Neuron (in vitro differentiated cells): ENCODE results near the gene PIGN.
"Not testable (repeated sequence)": the region's sequence is repeated elsewhere in the genome, so short reads cannot be mapped to it uniquely, and the experiment has no call there.

ENCODE experiments used
- H2AFZ ChIP-seq: one replicate; pipeline ENCODE4 v1.6.1; 2013; ENCODE audit warnings: low read depth, mild to moderate bottlenecking, inconsistent platforms, low read length, moderate library complexity
- H3K27me3 ChIP-seq: one replicate; pipeline ENCODE4 v1.6.1; 2013; ENCODE audit warnings: low read length; ENCODE audit not compliant: insufficient read depth
- H3K36me3 ChIP-seq: one replicate; pipeline ENCODE4 v1.6.1; 2013; ENCODE audit warnings: low read length; ENCODE audit not compliant: insufficient read depth
- H3K4me1 ChIP-seq: one replicate; pipeline ENCODE4 v1.6.1; 2013; ENCODE audit warnings: low read length; ENCODE audit not compliant: insufficient read depth
- H3K4me3 ChIP-seq: 2 replicates; pipeline ENCODE4 v1.5.1; 2013; ENCODE audit warnings: mild to moderate bottlenecking, low read length, moderate library complexity
- H3K9me3 ChIP-seq: one replicate; pipeline ENCODE4 v1.6.1; 2013; ENCODE audit warnings: low read length

The PIGN gene

DNA sequence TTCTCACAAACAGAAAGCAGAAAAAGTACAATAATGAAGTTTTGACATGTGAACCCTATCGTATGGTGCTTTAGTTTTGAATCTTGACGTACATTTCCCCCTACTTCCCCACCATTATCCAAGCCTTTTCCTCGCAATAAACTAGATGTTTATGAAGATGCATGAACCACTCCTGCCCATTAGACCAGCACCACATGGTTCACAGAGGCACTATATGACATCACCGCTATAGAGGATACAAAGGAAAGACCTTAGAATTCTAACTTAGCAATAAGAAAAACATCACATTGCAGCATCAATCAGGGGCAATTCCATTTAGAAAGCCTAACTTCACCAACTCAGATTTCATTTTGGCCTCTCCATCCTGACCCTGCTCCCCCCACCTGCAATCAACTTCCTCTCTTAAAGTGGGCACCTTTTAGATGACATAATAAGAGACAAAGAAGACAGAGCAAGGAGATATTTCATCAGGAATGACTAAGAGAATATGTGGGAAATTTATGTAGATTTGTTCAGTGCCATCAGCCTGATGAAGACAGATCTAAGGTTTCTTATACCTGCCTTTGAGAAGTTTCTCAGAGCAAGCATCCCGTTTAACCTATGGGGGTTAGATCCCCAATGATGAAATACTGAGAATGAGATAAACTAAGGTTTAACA lies 124.9 kb downstream of the PIGN start:
- Histone ChIP-seq H2AFZ (no peak overlapping the region), H3K27me3 (no peaks in the 10 kb centered on the region), H3K36me3 (no peaks in the 10 kb centered on the region), H3K4me3 (no peak overlapping the region), H3K9me3 (peaks cover 6% of the 10 kb centered on the region), H3K4me1 (no peaks in the 10 kb centered on the region)

DNA sequence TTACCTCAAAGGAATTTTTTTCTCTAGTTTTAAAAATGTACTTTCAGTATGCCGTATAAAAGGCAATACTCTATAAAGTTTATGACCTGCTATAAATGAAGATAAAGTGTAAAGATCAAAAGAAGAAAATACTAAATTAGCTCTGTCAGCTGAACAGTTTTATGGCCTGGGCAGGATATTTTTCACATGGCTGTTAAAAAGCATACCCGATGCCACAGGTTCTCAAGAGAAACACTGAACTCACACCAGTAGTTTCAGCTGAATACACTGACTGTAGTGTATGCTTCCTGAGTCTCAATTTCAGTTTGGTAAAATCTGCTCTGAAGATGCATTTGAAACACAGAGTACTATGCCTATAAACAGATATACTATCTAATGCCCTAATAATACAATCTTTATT lies 126.0 kb downstream of the PIGN start:
- H3K4me1 ChIP-seq = no peaks in the 10 kb centered on the region
- H3K4me3 ChIP-seq = no peak overlapping the region
- H3K27me3 ChIP-seq = no peaks in the 10 kb centered on the region
- H2AFZ ChIP-seq = no peak overlapping the region
- peaks cover 6% of the 10 kb centered on the region for H3K9me3 ChIP-seq
- H3K36me3 ChIP-seq = no peaks in the 10 kb centered on the region

DNA sequence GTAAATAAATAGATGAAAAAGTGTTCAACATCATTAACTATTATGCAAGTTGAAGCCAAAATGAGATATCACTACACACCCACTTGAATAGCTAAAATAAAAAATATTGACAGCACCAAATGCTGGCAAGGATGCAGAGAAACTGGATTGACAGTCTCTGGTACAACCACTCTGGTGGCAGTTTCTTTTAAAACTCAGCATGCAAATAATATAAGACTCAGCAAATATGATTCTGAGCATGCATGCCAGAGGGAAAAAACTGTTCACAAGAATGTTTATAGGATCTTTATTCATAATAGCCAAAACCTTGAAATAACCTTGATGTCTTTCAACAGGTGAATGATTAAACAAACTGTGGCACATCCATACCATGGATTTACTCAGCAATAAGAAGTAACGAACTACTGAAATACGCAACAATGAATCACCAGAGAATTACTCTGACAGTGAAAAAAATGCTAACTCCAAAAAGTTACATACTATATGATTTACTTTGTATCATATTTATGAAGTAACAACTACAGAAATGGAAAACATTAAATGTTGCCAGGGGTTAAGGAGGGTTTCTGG lies 131.8 kb downstream of the PIGN start:
- H3K4me3 ChIP-seq = no peak overlapping the region
- H3K9me3 ChIP-seq = peaks cover 2% of the 10 kb centered on the region
- no peaks in the 10 kb centered on the region for H3K4me1 ChIP-seq
- no peaks in the 10 kb centered on the region for H3K36me3 ChIP-seq
- no peaks in the 10 kb centered on the region for H3K27me3 ChIP-seq
- H2AFZ ChIP-seq = no peak overlapping the region

- Histone ChIP-seq H3K4me1 (no peaks in the 10 kb centered on the region), H3K36me3 (no peaks in the 10 kb centered on the region), H3K4me3 (no peak overlapping the region), H3K27me3 (no peaks in the 10 kb centered on the region), H3K9me3 (peaks cover 5% of the 10 kb centered on the region), H2AFZ (no peak overlapping the region)
These were observed 138.6 kb downstream of the PIGN start for GRCh38 chr18:62048279-62048678.

DNA sequence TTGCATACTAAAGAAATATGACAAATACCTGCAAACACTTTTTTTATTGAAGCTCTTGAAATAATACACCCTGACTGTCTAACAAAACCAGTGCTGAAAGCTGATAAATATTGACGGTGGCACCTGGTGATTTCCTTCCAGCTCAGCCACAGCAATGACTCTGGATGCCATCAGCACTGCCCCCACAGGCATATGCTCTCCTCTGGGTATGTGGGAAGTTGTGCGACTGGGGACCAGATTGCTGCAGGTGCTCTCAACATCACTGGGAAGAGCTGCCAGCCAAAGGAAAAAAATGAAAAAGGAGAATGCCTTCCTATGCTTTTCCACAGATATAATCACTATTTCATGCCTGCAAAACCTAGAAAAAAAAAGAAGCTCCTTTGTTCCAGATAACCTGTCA lies 141.5 kb downstream of the PIGN start:
- Histone ChIP-seq H2AFZ (no peak overlapping the region), H3K27me3 (no peaks in the 10 kb centered on the region), H3K4me1 (no peaks in the 10 kb centered on the region), H3K36me3 (no peaks in the 10 kb centered on the region), H3K9me3 (peaks cover 5% of the 10 kb centered on the region), H3K4me3 (no peak overlapping the region)

- no peak overlapping the region for H3K4me3 ChIP-seq
- H3K27me3 ChIP-seq = no peaks in the 10 kb centered on the region
- H3K9me3 ChIP-seq = peaks cover 5% of the 10 kb centered on the region
- no peaks in the 10 kb centered on the region for H3K4me1 ChIP-seq
- H2AFZ ChIP-seq = no peak overlapping the region
- H3K36me3 ChIP-seq = no peaks in the 10 kb centered on the region
These were observed 142.3 kb downstream of the PIGN start for GRCh38 chr18:62044490-62045000.

DNA sequence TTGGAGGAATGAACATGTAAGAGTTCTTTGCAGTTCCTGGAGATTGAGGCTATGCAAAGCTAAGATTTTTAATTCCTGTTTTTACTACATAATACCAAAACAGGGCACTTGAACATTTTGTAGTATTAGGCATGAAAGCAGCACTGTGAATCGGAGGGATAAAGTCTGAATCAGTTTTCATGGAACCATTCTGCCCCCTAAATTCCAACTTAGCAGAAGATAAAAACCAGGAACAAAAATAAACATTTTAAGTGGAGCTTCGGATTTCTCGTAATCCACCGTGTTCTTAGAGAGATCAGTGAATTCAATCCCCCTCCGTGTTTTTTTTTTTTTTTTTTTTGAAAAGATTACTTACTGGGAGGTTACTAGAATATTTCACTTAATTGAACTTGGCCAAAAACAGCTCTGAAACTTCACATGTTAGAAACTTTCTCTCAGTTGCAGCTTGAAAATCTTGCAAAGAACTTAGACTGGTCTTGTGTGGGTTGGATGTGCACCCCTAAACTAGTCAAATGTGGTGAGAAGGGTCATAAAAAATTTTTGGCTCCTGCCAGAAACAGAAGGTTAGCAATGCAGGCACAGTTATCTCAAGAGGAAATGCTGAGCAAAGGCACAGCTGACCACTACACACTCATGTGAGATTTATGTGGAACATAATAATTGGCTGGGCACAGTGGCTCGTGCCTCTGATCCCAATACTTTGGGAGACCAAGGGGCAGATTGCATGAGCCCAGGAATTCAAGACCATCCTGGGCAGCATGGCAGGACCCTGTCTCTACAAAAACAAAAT lies 148.7 kb downstream of the PIGN start:
- Histone ChIP-seq H3K4me3 (no peak overlapping the region), H2AFZ (no peak overlapping the region), H3K27me3 (no peaks in the 10 kb centered on the region), H3K4me1 (no peaks in the 10 kb centered on the region), H3K9me3 (no peaks in the 10 kb centered on the region), H3K36me3 (no peaks in the 10 kb centered on the region)

DNA sequence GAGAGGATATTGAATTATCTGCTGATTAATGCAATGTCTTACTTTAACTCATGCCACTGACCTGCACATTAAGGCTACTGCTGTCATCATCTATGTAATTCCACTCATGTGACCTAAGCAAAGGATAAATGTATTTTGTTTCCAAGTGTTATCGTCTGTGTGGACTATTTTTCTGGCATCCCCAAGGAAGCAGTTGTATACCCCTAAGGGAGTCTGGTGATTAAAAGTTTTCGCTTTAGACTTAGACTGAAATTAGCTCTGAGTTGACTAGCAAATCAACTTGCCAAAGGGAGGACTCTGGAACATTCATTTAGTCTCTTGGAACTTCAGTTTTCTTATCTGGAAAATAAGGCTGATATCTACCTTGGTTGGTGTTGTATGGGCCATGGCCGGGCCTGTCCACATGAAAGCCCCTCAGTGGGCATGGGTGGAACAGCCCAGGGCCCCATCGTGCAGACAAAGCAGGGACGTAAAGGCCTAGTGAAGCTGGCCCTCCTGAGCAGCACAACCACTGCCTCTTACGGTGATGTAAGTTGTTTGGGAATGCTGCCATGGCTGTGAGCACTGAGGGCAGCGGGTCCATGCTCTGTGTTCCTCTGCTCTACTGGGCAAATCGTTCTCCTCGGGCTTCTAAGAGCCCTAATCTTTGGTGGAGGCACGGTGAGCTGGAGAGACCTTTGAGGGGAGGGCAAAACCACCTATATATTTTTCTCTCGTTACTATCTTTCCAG lies 149.7 kb downstream of the PIGN start:
- Histone ChIP-seq H3K27me3 (no peaks in the 10 kb centered on the region), H3K4me3 (no peak overlapping the region), H3K36me3 (no peaks in the 10 kb centered on the region), H2AFZ (no peak overlapping the region), H3K4me1 (no peaks in the 10 kb centered on the region), H3K9me3 (no peaks in the 10 kb centered on the region)

- not testable (repeated sequence) for H3K4me1 ChIP-seq, H3K36me3 ChIP-seq, H3K27me3 ChIP-seq, H3K4me3 ChIP-seq, H3K9me3 ChIP-seq, H2AFZ ChIP-seq
These were observed 152.6 kb downstream of the PIGN start for GRCh38 chr18:62034286-62034685.

DNA sequence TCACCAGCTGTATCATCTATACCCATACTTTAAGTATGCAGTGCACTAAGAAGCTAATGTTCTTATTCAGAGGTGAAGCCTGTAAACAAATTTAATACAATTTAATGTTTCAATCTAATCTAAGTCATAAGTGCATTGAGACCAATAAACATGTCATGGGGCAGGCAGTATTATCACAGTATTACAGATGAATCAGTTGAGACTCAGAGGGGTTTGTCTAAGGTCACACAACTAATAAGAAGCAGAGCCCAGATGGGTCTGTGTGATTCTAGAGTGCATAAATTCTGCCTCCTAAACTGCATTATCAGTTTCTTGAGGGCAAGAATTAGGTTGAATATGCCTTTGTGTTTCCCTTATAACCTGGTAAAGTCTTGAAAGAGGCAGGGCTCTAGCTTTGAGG lies 153.1 kb downstream of the PIGN start:
- no peak overlapping the region for H3K4me3 ChIP-seq
- no peaks in the 10 kb centered on the region for H3K27me3 ChIP-seq
- H3K9me3 ChIP-seq = no peaks in the 10 kb centered on the region
- peaks cover 1% of the 10 kb centered on the region for H3K4me1 ChIP-seq
- H2AFZ ChIP-seq = no peak overlapping the region
- H3K36me3 ChIP-seq = no peaks in the 10 kb centered on the region

DNA sequence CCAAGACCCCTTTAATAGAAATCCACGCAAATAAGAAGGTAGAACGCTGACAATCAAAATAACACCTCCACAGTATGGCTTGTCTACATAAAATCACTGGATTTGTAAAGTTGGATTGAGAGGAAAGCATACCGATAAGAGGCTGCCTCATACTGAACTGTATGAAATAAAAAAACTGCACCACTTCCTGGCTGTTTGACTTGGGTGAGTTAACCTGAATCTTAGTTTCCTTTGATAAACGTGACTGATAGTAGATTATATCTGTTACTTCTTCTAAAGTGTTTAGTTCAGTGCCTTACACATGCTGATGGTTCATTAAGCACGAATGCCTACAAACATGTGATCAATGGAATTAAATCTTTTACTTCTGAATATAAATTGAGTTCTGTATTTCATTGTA lies 153.6 kb downstream of the PIGN start:
- H3K4me3 ChIP-seq = no peak overlapping the region
- no peak overlapping the region for H2AFZ ChIP-seq
- no peaks in the 10 kb centered on the region for H3K27me3 ChIP-seq
- no peaks in the 10 kb centered on the region for H3K9me3 ChIP-seq
- H3K36me3 ChIP-seq = no peaks in the 10 kb centered on the region
- peaks cover 3% of the 10 kb centered on the region for H3K4me1 ChIP-seq

- H3K36me3 ChIP-seq = no peaks in the 10 kb centered on the region
- H3K9me3 ChIP-seq = no peaks in the 10 kb centered on the region
- no peak overlapping the region for H3K4me3 ChIP-seq
- H3K4me1 ChIP-seq = peaks cover 3% of the 10 kb centered on the region
- H2AFZ ChIP-seq = no peak overlapping the region
- H3K27me3 ChIP-seq = no peaks in the 10 kb centered on the region
These were observed 156.5 kb downstream of the PIGN start for GRCh38 chr18:62030091-62030985.
